G401.6 (cell line): ENCODE data around the gene TAX1BP1.
"Not testable (repeated sequence)": the region's sequence is repeated elsewhere in the genome, so short reads cannot be mapped to it uniquely, and the experiment has no call there.

ENCODE experiments used
- FAIRE-seq: peaks from 2 replicates; lab custom pipeline; 2012; peaks lifted over from hg19 to GRCh38; lab: Jason Lieb, UNC

Gene TAX1BP1

GRCh38 chr7:27846388-27846787 is 106.4 kb downstream of the TAX1BP1 start:
- no peak for FAIRE-seq

- FAIRE-seq = no peak
Measured at GRCh38 chr7:27850531-27850930, 110.6 kb downstream of the TAX1BP1 start.

GRCh38 chr7:27856703-27857485 is 116.9 kb downstream of the TAX1BP1 start:
- FAIRE-seq = not testable (repeated sequence)

- no peak for FAIRE-seq
Measured at GRCh38 chr7:27860800-27861199, 120.8 kb downstream of the TAX1BP1 start.

GRCh38 chr7:27861747-27862146 is 121.8 kb downstream of the TAX1BP1 start:
- FAIRE-seq = no peak

- FAIRE-seq = no peak
Measured at GRCh38 chr7:27863880-27864279, 123.9 kb downstream of the TAX1BP1 start.

- no peak for FAIRE-seq
Measured at GRCh38 chr7:27866256-27866655, 126.3 kb downstream of the TAX1BP1 start.

GRCh38 chr7:27866828-27867672 is 127.1 kb downstream of the TAX1BP1 start:
- no peak for FAIRE-seq

- FAIRE-seq = no peak
Measured at GRCh38 chr7:27868131-27868550, 128.2 kb downstream of the TAX1BP1 start.

- FAIRE-seq = no peak
Measured at GRCh38 chr7:27869056-27869455, 129.1 kb downstream of the TAX1BP1 start.

- FAIRE-seq = no peak
Measured at GRCh38 chr7:27870595-27870994, 130.6 kb downstream of the TAX1BP1 start.

GRCh38 chr7:27871086-27871485 is 131.1 kb downstream of the TAX1BP1 start:
- FAIRE-seq = no peak

- FAIRE-seq = no peak
Measured at GRCh38 chr7:27871866-27872265, 131.9 kb downstream of the TAX1BP1 start.

GRCh38 chr7:27872356-27873275 is 132.7 kb downstream of the TAX1BP1 start:
- no peak for FAIRE-seq

GRCh38 chr7:27873981-27874957 is 134.3 kb downstream of the TAX1BP1 start:
- no peak for FAIRE-seq

- FAIRE-seq = no peak
Measured at GRCh38 chr7:27875061-27875460, 135.1 kb downstream of the TAX1BP1 start.

- FAIRE-seq = no peak
Measured at GRCh38 chr7:27875832-27876231, 135.9 kb downstream of the TAX1BP1 start.

- no peak for FAIRE-seq
Measured at GRCh38 chr7:27876756-27877155, 136.8 kb downstream of the TAX1BP1 start.
